HFFc6 (cell line): ENCODE results near the gene NAXD. TPM values are rescaled to one million over a fixed set of nuclear protein-coding genes. Genes with fewer than 3 reads are reported as not detected.

ENCODE experiments used
- DNase-seq: peaks from one replicate; pipeline ENCODE4 v3.0.0-alpha.2; 2018
- H3K27ac Mint-ChIP-seq: 2 replicates; pipeline ENCODE4 v1.8.0; 2020; ENCODE audit warnings: mild to moderate bottlenecking, mixed read lengths
- H3K27me3 Mint-ChIP-seq: 2 replicates; pipeline ENCODE4 v1.8.0; 2021; ENCODE audit warnings: mild to moderate bottlenecking, moderate library complexity, mixed read lengths; ENCODE audit not compliant: insufficient read depth
- H3K36me3 Mint-ChIP-seq: 2 replicates; pipeline ENCODE4 v1.8.0; 2021; ENCODE audit warnings: low read depth, mixed read lengths
- H3K4me1 Mint-ChIP-seq: 2 replicates; pipeline ENCODE4 v1.8.0; 2020; ENCODE audit warnings: low read depth, mixed read lengths
- H3K4me3 Mint-ChIP-seq: 2 replicates; pipeline ENCODE4 v1.8.0; 2020; ENCODE audit warnings: mild to moderate bottlenecking, moderate library complexity, mixed read lengths
- H3K9me3 Mint-ChIP-seq: 2 replicates; pipeline ENCODE4 v1.8.0; 2020; ENCODE audit warnings: mild to moderate bottlenecking, mixed read lengths
- CTCF ChIP-seq: fragments of 200-600 bp; sonication (generic); IDR thresholded peaks from 2 replicates; pipeline ENCODE4 v1.5.0; 2021; ENCODE audit warnings: antibody characterized with exemption, mild to moderate bottlenecking
- total RNA-seq, 6 experiments: library from RNA; stranded (reverse); fragmentation: NEBNext Ultra II Directional; extraction: Animal tissue kit (Norgen Biotek cat#: 25700); gene quantifications; 2 replicates in 1 of 6; 3 replicates in 5 of 6; pipeline ENCODE4 v1.2.3, GENCODE V29; 2021

Gene NAXD
- total RNA-seq, 6 experiments from 2014 or later, result 20.3 to 27.4 (median 22.8) TPM

- Mint-ChIP-seq H3K36me3 (peaks cover 59% of the 10 kb centered on the region), H3K4me1 (no peaks in the 10 kb centered on the region)
These were observed 48.1 kb downstream of the NAXD start for GRCh38 chr13:110663491-110663890.

GRCh38 chr13:110664041-110664440, 48.7 kb downstream of the NAXD start:
- Mint-ChIP-seq H3K4me3 (no peak overlapping the region), H3K27ac (no peak overlapping the region), H3K9me3 (peaks cover 14% of the 10 kb centered on the region), H3K36me3 (peaks cover 59% of the 10 kb centered on the region), H3K27me3 (no peaks in the 10 kb centered on the region), H3K4me1 (no peaks in the 10 kb centered on the region)
- TF ChIP-seq CTCF, result no peak
- no peak for DNase-seq

More at GRCh38 chr13:110663491-110663890, 48.1 kb downstream of the NAXD start:
- H3K9me3 Mint-ChIP-seq, result peaks cover 14% of the 10 kb centered on the region
- H3K4me3 Mint-ChIP-seq, result no peak overlapping the region
- no peak overlapping the region for H3K27ac Mint-ChIP-seq
- DNase-seq, result no peak
- no peak for TF ChIP-seq CTCF
- H3K27me3 Mint-ChIP-seq, result no peaks in the 10 kb centered on the region

GRCh38 chr13:110664673-110665072, 49.3 kb downstream of the NAXD start:
- no peak for DNase-seq
- Mint-ChIP-seq H3K27me3 (no peaks in the 10 kb centered on the region), H3K9me3 (peaks cover 14% of the 10 kb centered on the region), H3K4me1 (no peaks in the 10 kb centered on the region), H3K4me3 (no peak overlapping the region), H3K27ac (no peak overlapping the region), H3K36me3 (peaks cover 53% of the 10 kb centered on the region)
- TF ChIP-seq CTCF, result no peak

GRCh38 chr13:110665491-110666254, 50.3 kb downstream of the NAXD start:
- no peak overlapping the region for H3K4me3 Mint-ChIP-seq
- peaks cover 47% of the 10 kb centered on the region for H3K36me3 Mint-ChIP-seq
- H3K27me3 Mint-ChIP-seq, result no peaks in the 10 kb centered on the region
- no peak overlapping the region for H3K27ac Mint-ChIP-seq
- H3K9me3 Mint-ChIP-seq, result peaks cover 10% of the 10 kb centered on the region
- H3K4me1 Mint-ChIP-seq, result no peaks in the 10 kb centered on the region
- no peak for TF ChIP-seq CTCF
- DNase-seq, result no peak

- Mint-ChIP-seq H3K4me3 (no peak overlapping the region), H3K36me3 (peaks cover 48% of the 10 kb centered on the region), H3K9me3 (peaks cover 6% of the 10 kb centered on the region), H3K27me3 (peaks cover 1% of the 10 kb centered on the region; the same call in 1 of the 2 replicates), H3K27ac (no peak overlapping the region), H3K4me1 (no peaks in the 10 kb centered on the region)
- no peak for TF ChIP-seq CTCF
- no peak for DNase-seq
These were observed 50.8 kb downstream of the NAXD start for GRCh38 chr13:110666255-110666533.
